SK-N-SH treated with all-trans-retinoic acid at 6 μM for 48 hours (cell line): ENCODE results near the gene PCDH9.

Experiments
- ARNTL ChIP-seq: fragments of 450-650 bp; formaldehyde crosslinking; IDR thresholded peaks from 2 replicates; pipeline ENCODE4 v1.5.0; 2020; ENCODE audit warnings: low read depth, mild to moderate bottlenecking, moderate library complexity, borderline replicate concordance
- CSRNP3 ChIP-seq: fragments of 250-450 bp; sonication (Bioruptor Pico); IDR thresholded peaks from 2 replicates; pipeline ENCODE4 v1.5.1; 2021; ENCODE audit warnings: mild to moderate bottlenecking, moderate library complexity
- ESRRG ChIP-seq: fragments of 250-450 bp; sonication (Bioruptor Pico); IDR thresholded peaks from 2 replicates; pipeline ENCODE4 v1.6.1; 2021; ENCODE audit warnings: mild to moderate bottlenecking
- PATZ1 ChIP-seq: fragments of 250-450 bp; sonication (Bioruptor Pico); IDR thresholded peaks from 2 replicates; pipeline ENCODE4 v1.8.0; 2020; ENCODE audit warnings: mild to moderate bottlenecking, moderate library complexity, borderline replicate concordance
- POU6F1 ChIP-seq: fragments of 250-450 bp; sonication (Bioruptor Pico); IDR thresholded peaks from 2 replicates; pipeline ENCODE4 v1.8.0; 2021; ENCODE audit warnings: low read depth, mild to moderate bottlenecking, moderate library complexity, borderline replicate concordance
- RARB ChIP-seq: fragments of 250-450 bp; sonication (Bioruptor Pico); IDR thresholded peaks from 2 replicates; pipeline ENCODE4 v1.8.0; 2021; ENCODE audit warnings: mild to moderate bottlenecking, moderate library complexity
- SNAI2 ChIP-seq: fragments of 250-450 bp; sonication (Bioruptor Pico); IDR thresholded peaks from 2 replicates; pipeline ENCODE4 v1.5.0; 2020; ENCODE audit warnings: mild to moderate bottlenecking, moderate library complexity
- ZC3H10 ChIP-seq: fragments of 250-450 bp; sonication (Bioruptor Pico); IDR thresholded peaks from 2 replicates; pipeline ENCODE4 v1.5.1; 2021; ENCODE audit warnings: mild to moderate bottlenecking, moderate library complexity
- ZFP3 ChIP-seq: fragments of 250-450 bp; sonication (Bioruptor Pico); IDR thresholded peaks from 2 replicates; pipeline ENCODE4 v1.5.0; 2020; ENCODE audit warnings: mild to moderate bottlenecking, moderate library complexity
- ZNF565 ChIP-seq: fragments of 450-650 bp; formaldehyde crosslinking; conservative IDR thresholded peaks from 2 replicates; pipeline ENCODE4 v1.5.0; 2020; ENCODE audit warnings: low read depth, mild to moderate bottlenecking, moderate library complexity
- TF ChIP-seq, protein P1 (sequence below): fragments of 250-450 bp; sonication (Bioruptor Pico); IDR thresholded peaks from 2 replicates; pipeline ENCODE4 v1.5.1; 2020; ENCODE audit warnings: low read depth, mild to moderate bottlenecking, moderate library complexity

GRCh38 chr13:66635526-66635925 is 594.6 kb downstream of the PCDH9 start:
- no peak for TF ChIP-seq POU6F1 (CRISPR knock-in tag)
- TF ChIP-seq ZFP3 (CRISPR knock-in tag), result no peak
- no peak for TF ChIP-seq CSRNP3 (CRISPR knock-in tag)
- TF ChIP-seq, protein P1, sequence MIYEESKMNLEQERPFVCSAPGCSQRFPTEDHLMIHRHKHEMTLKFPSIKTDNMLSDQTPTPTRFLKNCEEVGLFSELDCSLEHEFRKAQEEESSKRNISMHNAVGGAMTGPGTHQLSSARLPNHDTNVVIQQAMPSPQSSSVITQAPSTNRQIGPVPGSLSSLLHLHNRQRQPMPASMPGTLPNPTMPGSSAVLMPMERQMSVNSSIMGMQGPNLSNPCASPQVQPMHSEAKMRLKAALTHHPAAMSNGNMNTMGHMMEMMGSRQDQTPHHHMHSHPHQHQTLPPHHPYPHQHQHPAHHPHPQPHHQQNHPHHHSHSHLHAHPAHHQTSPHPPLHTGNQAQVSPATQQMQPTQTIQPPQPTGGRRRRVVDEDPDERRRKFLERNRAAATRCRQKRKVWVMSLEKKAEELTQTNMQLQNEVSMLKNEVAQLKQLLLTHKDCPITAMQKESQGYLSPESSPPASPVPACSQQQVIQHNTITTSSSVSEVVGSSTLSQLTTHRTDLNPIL (CRISPR knock-in tag), result no peak
- TF ChIP-seq RARB (CRISPR knock-in tag), result no peak
- TF ChIP-seq ARNTL, result no peak
- no peak for TF ChIP-seq ZC3H10 (CRISPR knock-in tag)
- no peak for TF ChIP-seq SNAI2 (CRISPR knock-in tag)
- no peak for TF ChIP-seq ZNF565 (CRISPR knock-in tag)
- no peak for TF ChIP-seq ESRRG (CRISPR knock-in tag)
- TF ChIP-seq PATZ1 (CRISPR knock-in tag), result no peak
